Esophagus muscularis mucosa (tissue), 4 donors: ENCODE measurements around the gene TRIM2. TPM values are rescaled to one million over a fixed set of nuclear protein-coding genes. Genes with fewer than 3 reads are reported as not detected.

Experiments used
- DNase-seq: peaks from one replicate; pipeline ENCODE4 v3.0.0-alpha.2; 2017; ENCODE audit errors: extremely low spot score
- H3K27ac ChIP-seq, 4 donors: fragments of 200-600 bp; sonication (generic); replicated peaks in 1 of 4; 1 replicate in 3 of 4; 2 replicates in 1 of 4; pipeline ENCODE4 v1.5.1; 2016 to 2019; ENCODE audit warnings: mild to moderate bottlenecking in 1 of 4
- H3K27me3 ChIP-seq, 4 donors: fragments of 200-600 bp; sonication (generic); one replicate each; pipeline versions ENCODE4 v1.5.1 to v1.6.0; 2016 to 2019
- H3K36me3 ChIP-seq, 4 donors: fragments of 200-600 bp; sonication (generic); one replicate each; pipeline ENCODE4 v1.5.1; 2016 to 2019
- H3K4me1 ChIP-seq, 4 donors: fragments of 200-600 bp; sonication (generic); one replicate each; pipeline ENCODE4 v1.5.1; 2016 to 2019
- H3K4me3 ChIP-seq, 4 donors: fragments of 200-600 bp; sonication (generic); 1 replicate in 2 of 4; 2 replicates in 2 of 4; pipeline ENCODE4 v1.5.1; 2016 to 2019; ENCODE audit warnings: mild to moderate bottlenecking in 4 of 4, moderate library complexity in 1 of 4
- H3K9me3 ChIP-seq, 4 donors: fragments of 200-600 bp; sonication (generic); 1 replicate in 3 of 4; 2 replicates in 1 of 4; pipeline ENCODE4 v1.5.1; 2016 to 2019
- EP300 ChIP-seq: sonication (generic); formaldehyde crosslinking; IDR thresholded peaks from one replicate; pipeline ENCODE4 v1.6.1; 2017; ENCODE audit warnings: antibody characterized with exemption
- POLR2A ChIP-seq: fragments of 450-650 bp; IDR thresholded peaks from one replicate; pipeline ENCODE4 v1.6.1; 2017; ENCODE audit warnings: antibody characterized with exemption, moderate library complexity, mild to moderate bottlenecking, low read depth
- POLR2AphosphoS5 ChIP-seq, 2 donors: sonication (generic); formaldehyde crosslinking; IDR thresholded peaks; one replicate each; pipeline ENCODE4 v1.6.1; 2017; ENCODE audit warnings: antibody characterized with exemption in 2 of 2
- WGBS: methylation state at CpG from one replicate; pipeline ENCODE4 v1.1.5; 2018; 5-methylcytosine and 5-hydroxymethylcytosine counted together
- intact Hi-C: fragments of 100-400 bp; cut with DNase I; formaldehyde crosslinking; loops from one replicate; pipeline ENCODE4 v1.15.1; 2023
- total RNA-seq, 4 donors: library from RNA; depleted of rRNA; stranded (reverse); fragments of >200 nt; gene quantifications; one replicate each; pipeline versions ENCODE4 v1.1.0 to v1.2.1, GENCODE V29; 2016
- TF ChIP-seq, protein P1 (sequence below), 3 experiments: fragments of 200-600 bp in 2 of 3; fragments of 450-650 bp in 1 of 3; sonication (generic) in 2 of 3; IDR thresholded peaks; one replicate each; pipeline ENCODE4 v1.5.1; 2017 to 2019; ENCODE audit warnings: antibody characterized with exemption in 3 of 3, mild to moderate bottlenecking in 2 of 3, moderate library complexity in 1 of 3

Gene TRIM2
- total RNA-seq, 4 donors from 2014 or later = 28.3 to 36.9 (median 30.4) TPM

DNA sequence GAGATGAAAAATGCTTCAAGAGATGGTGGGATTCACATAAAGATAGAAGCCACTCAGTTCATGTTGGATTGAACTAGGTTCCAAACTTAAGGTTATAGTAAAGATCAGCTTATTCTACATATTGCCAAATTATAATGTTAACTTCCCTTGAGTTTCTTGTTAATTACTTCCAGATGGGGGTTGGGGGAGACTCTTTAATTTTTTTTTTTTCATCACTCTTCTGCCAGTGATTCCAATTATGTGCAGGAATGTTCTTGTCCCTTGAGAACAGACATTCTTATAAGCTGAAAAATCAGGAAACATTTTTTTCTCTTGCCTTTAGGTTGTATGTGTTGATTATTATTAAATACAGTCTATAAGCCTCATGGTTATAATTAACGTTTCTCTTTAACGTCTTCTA is 170.2 kb downstream of the TRIM2 start:
- no peaks in the 10 kb centered on the region for H3K36me3 ChIP-seq
- H3K27ac ChIP-seq = no peak overlapping the region
- TF ChIP-seq EP300 (no peak), POLR2AphosphoS5 (IDR thresholded peaks at IDR 0.05) (no peak), POLR2A (no peak)
- TF ChIP-seq, protein P1, sequence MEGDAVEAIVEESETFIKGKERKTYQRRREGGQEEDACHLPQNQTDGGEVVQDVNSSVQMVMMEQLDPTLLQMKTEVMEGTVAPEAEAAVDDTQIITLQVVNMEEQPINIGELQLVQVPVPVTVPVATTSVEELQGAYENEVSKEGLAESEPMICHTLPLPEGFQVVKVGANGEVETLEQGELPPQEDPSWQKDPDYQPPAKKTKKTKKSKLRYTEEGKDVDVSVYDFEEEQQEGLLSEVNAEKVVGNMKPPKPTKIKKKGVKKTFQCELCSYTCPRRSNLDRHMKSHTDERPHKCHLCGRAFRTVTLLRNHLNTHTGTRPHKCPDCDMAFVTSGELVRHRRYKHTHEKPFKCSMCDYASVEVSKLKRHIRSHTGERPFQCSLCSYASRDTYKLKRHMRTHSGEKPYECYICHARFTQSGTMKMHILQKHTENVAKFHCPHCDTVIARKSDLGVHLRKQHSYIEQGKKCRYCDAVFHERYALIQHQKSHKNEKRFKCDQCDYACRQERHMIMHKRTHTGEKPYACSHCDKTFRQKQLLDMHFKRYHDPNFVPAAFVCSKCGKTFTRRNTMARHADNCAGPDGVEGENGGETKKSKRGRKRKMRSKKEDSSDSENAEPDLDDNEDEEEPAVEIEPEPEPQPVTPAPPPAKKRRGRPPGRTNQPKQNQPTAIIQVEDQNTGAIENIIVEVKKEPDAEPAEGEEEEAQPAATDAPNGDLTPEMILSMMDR (IDR thresholded peaks at IDR 0.05) = no peak
- peaks cover 0 to 3% (median 0%) of the 10 kb centered on the region in 4 donors for H3K9me3 ChIP-seq
- WGBS = 57% methylated on average over 2 of the region's 2 CpGs
- intact Hi-C loops = no loop called here
- H3K4me3 ChIP-seq = no peak overlapping the region
- no peaks in the 10 kb centered on the region for H3K4me1 ChIP-seq
- no peak for DNase-seq
- no peaks in the 10 kb centered on the region for H3K27me3 ChIP-seq

DNA sequence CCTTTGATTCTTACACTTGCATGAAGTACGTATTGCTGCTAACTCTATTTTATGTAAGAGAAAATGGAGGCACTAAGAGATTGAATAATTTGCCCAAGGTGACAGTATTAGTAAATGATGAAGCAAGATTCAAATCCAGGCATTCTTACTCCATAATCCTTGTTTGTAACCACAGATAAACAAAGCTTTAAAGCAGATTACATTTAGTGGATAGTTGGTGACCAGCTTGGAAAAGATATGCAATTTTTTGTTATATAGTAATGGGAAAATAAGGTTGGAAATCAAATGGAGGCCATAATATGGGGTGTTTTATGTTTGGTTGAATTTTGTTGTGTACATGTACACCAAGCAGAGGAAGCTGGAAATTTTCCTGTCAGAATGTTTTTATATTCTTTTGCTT is 171.1 kb downstream of the TRIM2 start:
- Histone ChIP-seq H3K4me3 (no peak overlapping the region), H3K4me1 (no peaks in the 10 kb centered on the region), H3K36me3 (no peaks in the 10 kb centered on the region), H3K27ac (no peak overlapping the region), H3K27me3 (no peaks in the 10 kb centered on the region), H3K9me3 (peaks cover 0 to 3% (median 0%) of the 10 kb centered on the region in 4 donors)
- no peak for TF ChIP-seq EP300
- no peak for TF ChIP-seq POLR2AphosphoS5 (IDR thresholded peaks at IDR 0.05)
- TF ChIP-seq, protein P1 (IDR thresholded peaks at IDR 0.05) = no peak
- TF ChIP-seq POLR2A = no peak
- intact Hi-C loops = no loop called here
- WGBS = 93% methylated on average over 1 of the region's 1 CpG
- DNase-seq = no peak

DNA sequence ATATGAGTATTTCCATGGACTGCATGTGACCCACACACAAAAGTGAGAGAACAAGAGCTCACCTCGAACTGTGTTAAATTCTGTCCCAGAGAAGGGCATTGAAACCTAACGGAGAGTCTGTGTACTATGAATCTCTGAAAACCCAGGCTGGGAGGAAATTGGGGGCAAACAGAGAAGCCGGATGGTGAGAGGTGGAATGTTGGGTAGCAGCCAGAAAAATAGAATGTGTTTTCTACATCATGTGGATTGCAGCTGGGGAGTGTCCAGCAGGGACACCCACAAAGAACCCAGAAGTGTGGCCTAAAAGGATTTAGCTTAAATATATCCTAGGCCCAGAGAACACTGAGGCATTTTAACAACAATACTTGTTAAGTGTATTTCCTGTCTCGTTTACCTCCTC is 178.9 kb downstream of the TRIM2 start:
- TF ChIP-seq, protein P1 (IDR thresholded peaks at IDR 0.05) = no peak
- WGBS = 62% methylated on average over 4 of the region's 4 CpGs
- no peaks in the 10 kb centered on the region for H3K36me3 ChIP-seq
- intact Hi-C loops = no loop called here
- H3K27ac ChIP-seq = no peak overlapping the region
- no peak overlapping the region for H3K4me3 ChIP-seq
- H3K27me3 ChIP-seq = no peaks in the 10 kb centered on the region
- peaks cover 0 to 5% (median 0%) of the 10 kb centered on the region in 4 donors for H3K4me1 ChIP-seq
- no peaks in the 10 kb centered on the region for H3K9me3 ChIP-seq
- DNase-seq = no peak

DNA sequence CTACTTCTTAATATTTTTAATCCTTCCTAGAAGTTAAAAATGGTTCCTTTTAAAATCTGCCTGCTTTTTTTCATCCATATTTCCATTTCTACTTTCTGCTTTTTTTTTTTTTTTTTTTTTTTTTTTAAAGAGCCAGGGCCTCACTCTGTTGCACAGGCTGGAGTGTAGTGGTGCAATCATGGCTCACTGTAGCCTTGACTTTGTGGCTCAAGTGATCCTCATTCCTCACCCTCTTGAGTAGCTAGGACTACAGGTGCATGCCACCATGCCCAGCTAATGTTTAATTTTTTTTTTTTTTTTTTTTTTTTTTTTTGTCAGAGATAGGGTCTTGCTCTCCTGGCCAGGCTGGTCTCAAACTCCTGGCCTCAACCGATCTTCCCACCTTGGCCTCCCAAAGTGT is 179.9 kb downstream of the TRIM2 start:
- Histone ChIP-seq H3K36me3 (no peaks in the 10 kb centered on the region), H3K9me3 (no peaks in the 10 kb centered on the region), H3K4me3 (no peak overlapping the region), H3K27ac (no peak overlapping the region), H3K27me3 (no peaks in the 10 kb centered on the region), H3K4me1 (peaks cover 0 to 5% (median 0%) of the 10 kb centered on the region in 4 donors)
- DNase-seq = no peak
- intact Hi-C loops = no loop called here
- TF ChIP-seq POLR2AphosphoS5 (IDR thresholded peaks at IDR 0.05) (no peak), EP300 (no peak), POLR2A (no peak)
- TF ChIP-seq, protein P1 (IDR thresholded peaks at IDR 0.05) = no peak
- 100% methylated on average over 1 of the region's 1 CpG for WGBS

DNA sequence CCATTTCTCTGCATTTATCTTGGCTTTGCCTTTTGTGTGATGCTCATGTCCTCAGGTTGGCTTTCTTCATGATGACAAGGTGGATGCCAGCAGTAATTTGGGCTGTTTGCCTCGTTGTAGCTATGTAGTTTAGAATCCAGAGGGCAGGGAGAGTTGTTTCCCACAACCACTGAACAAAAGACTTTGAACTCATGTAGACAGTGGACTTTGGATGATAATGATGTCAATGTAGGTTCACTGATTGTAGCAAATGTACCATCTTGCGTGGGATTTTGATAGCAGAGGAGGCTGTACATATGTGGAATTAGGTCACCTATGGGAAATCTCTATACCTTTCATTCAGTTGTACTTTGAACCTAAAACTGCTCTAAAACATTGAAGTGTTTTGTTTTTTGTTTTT is 181.5 kb downstream of the TRIM2 start:
- WGBS = 90% methylated on average over 2 of the region's 2 CpGs
- no peaks in the 10 kb centered on the region for H3K27me3 ChIP-seq
- DNase-seq = no peak
- H3K4me1 ChIP-seq = peaks cover 0 to 5% (median 0%) of the 10 kb centered on the region in 4 donors
- no peaks in the 10 kb centered on the region for H3K9me3 ChIP-seq
- H3K27ac ChIP-seq = no peak overlapping the region
- intact Hi-C loops = no loop called here
- H3K36me3 ChIP-seq = no peaks in the 10 kb centered on the region
- TF ChIP-seq EP300 = no peak
- no peak for TF ChIP-seq POLR2A
- TF ChIP-seq, protein P1 (IDR thresholded peaks at IDR 0.05) = no peak
- no peak for TF ChIP-seq POLR2AphosphoS5 (IDR thresholded peaks at IDR 0.05)
- H3K4me3 ChIP-seq = no peak overlapping the region
